Glomerular visceral epithelial cell (primary cell): ENCODE results near the gene FZD10.

Experiments
- DNase-seq: peaks from one replicate; pipeline ENCODE4 v3.0.0-alpha.2; 2016; ENCODE audit errors: extremely low spot score

The FZD10 gene

DNA sequence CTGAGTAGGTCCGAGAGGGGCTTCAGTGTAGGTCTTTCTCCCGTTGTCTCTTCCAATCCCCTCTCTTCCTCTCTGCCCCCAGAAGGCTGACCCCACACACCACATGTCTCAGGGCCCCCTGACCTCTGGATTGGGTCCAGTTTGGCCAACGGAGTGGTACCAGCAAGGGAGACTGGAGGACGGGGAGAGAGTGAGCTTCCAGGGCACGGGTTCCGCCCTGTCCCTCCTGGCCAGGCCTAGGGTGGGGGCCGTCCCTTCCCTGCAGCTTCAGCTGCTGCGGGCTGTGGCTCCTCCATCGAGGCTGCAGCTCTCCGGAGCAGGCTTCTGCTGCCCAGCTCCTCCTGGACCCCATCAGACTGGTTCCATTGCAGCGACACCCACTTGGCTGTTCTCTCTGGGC is 17.4 kb downstream of the FZD10 start:
- no peak for DNase-seq

DNA sequence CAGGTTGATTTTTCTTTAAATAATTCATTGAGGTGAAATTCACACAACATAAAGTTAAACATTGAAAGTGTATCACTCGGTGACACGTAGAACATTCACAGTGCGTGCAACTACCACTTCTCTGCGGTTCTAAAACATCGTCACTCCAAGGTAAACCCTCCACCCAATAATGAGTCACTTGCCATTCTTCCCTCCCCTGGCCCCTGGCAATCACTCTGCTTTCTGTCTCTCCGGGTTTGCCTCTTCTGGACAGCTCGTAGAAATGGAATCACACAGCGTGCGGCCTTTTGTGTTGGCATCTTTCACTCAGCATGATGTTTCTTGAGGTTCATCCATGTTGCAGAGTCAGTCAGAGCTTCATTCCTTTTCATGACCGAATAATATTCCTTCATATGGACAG is 18.9 kb downstream of the FZD10 start:
- no peak for DNase-seq

DNA sequence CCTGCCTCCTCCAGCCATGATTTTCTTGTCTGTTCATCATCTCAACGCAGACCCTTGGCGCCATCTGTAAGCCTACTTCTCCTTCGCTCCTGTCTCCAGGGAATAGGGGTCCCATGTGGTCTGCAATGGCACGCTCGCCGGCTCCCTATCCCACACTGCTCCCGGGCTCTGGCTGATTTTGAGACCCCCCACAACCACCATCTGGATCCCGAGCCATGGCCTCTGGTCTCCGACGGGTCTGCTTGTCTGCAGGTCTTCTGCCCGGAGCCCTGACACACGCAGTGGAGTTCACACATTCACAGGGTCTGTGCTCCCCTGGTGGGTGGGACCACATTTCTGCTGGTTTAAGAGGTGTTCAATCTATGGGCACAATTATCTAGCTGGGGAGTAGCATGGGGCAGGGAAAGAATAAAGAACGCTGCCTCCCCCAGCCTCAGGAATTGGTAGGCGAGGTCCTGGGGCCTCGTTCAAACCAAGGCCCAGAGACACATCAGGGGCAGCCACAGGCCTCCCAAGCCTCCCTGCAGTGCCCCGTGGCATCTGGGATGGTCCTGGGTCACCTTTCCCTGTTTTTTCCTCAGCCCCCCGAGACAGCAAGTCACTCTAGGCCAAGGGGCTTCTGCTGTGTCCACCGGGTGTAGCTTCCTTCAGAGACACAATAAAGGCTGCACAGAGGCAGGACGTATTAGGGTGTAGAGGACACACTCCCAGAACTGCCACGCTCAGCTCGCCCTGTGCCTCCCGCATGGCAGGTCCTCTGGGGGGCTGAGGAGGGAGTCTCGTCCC is 21.5 kb downstream of the FZD10 start:
- DNase-seq = no peak

DNA sequence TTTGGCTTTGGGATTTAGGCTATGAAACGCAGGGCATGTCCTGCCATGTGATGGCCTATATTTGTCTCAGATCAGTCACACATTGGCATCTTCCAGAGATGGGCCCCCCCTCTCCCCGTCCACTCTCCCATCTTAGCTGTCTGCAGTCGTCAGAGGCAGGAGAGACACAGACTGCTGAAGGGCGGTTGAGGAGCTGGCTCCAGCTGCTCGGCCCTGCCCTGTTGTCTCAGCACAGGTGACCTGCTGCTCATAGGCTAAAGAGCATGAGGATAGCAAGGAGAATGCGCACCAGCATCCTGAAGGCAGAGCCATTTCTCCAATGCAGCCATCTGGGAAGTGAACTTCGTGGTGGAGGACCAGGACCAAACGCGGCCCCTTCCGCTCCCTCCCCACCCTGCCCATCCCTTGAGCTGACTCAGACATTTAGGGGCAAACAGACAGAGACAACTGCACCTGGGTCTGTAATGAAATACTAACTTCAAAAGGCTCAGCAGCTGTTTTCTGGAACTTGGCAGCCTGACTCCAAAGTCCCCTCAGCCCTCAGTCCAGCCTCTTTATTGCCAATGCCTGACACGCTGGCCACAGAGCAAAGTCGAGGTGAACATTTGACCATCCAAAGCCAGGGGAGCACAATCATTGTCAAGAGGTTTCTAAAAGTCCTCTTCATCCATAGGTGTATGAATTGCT is 22.3 kb downstream of the FZD10 start:
- no peak for DNase-seq

DNA sequence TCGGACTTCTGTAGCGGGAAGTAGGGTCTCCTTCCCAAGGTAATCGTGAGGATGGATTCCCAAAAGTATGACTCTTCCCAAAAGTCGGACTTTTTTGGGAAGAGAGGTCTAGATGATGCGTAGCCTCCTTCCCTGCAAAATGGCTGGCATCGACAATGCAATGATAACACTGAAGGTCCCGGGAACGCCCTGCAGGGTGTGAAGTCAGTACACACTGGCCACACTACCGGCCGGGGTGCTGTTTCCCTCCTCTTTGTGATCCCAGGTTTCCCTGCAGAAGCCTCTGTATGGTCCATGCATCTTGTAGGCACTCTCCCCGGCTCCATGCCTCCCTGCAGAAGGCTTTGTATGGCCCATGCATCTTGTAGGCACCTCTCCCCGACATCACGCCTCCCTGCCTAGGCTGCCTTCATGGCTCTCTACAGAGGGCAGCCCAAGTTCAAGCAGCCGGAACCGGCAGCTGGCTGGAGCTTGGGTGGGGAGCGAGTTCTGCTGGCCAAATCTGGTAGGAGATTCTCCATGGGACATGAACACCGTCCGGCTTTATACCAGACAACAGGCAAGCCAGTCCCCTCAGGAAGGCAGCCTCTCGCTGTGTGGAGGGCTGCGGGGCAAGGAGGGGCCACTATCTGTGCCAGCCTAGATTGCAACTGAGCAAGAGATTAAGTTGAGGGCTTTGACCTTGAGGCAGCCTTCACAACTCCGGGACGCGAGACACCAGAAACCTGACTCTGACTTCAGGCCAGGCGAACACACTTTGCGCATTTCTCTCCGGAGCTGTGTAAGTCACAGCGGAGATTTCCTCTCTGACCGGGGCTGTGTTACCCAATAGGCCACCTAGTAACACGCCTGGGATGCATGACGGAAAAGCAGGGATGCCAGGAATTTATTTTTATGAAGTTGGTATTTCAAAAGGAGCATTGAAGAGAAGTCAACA is 23.5 kb downstream of the FZD10 start:
- no peak for DNase-seq

DNA sequence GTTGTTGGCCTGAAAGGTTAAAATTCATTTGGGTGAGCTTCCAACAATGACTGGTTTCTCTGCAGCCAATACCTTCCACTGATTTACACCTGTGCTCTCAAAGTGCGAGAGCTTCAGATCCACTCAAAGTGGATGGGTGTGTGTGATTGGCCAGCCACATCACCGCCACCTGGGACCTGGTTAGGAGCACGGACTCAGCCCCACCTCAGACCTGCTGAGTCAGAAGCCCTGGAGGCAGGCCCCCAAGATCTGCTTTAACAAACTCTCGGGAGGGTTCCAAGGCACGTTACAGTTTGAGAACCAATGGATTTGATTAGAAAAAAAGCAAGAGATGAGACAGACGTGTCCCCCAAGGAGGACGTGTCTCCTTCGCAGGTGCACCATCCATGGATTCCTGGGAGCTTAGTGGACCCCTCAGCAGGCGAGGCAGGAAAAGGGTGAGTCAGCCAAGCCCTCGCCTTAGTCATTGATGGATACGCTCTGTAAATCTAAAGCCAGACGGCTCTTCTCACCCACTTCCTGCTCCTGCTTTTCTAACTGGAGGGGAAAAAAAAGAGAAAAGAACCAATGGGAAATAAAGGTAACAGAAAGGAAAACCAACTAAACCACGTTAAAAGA is 24.5 kb downstream of the FZD10 start:
- no peak for DNase-seq

DNA sequence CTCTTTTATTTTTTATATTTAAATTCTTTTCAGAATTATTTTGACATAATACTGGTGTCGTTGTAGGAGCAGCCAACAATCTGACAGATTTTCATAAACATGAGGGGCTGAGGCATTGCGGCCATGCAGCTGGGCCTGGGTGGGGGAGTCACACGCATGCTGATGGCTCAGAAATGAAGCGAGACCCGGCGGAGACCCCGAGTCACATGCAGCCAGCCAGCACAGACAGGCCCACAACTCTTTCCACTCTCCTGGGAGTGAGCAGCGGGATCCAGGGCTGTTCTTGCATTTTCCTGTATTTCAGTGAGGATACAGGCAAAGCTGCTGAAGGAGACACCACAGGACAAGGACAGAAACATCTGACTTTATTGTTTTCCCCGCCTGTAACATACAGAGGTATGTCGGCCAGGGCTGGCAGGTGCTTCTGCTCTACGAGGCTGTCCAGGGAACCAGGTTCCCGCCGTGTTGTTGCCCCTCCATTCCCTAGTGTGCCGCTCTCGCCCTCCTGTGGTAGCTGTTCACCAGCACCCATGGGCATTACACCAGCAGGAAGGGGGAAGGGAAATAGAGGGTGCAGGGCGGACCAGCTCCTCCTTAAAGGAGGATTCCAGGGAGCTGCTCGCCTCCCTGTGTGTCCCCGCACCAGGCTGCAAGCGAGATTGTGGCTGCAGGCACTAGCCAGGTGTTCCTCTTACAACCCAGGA is 30.5 kb downstream of the FZD10 start:
- no peak for DNase-seq

DNA sequence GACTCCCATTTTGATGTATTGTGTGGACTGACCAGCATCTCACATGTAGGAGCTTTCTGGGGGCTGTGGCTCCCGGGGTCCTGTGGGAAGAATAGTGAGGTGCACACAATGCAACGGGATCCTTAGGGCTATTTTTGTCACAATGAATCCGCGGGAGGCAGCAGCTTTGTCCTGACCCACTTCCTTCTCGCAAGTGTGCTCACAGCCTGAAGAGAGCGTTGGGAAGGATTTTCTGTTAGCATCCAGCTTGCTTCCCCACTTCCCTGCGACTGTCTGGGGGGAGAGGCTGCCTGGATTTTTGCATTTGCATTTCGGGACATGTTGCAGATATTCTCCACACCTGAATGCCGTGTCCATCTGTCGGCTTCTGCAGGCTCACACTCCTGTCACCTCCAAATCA is 31.9 kb downstream of the FZD10 start:
- no peak for DNase-seq

DNA sequence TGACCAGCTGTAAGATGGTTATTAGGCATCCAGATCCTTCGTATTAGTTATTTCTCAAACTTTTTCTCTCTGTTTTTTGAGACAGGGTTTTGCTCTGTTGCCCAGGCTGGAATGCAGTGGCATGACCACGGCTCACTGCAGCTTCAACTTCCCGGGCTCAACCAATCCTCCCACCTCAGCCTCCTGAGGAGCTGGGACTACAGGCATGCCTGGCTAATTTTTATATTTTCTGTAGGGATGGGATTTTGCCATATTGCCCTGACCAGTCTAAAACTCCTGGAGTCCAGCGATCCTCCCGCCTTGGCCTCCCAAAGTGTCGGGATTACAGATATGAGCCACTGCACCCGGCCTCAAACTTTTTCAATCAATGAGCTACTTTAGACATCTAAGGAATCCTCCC is 33.1 kb downstream of the FZD10 start:
- DNase-seq = no peak

DNA sequence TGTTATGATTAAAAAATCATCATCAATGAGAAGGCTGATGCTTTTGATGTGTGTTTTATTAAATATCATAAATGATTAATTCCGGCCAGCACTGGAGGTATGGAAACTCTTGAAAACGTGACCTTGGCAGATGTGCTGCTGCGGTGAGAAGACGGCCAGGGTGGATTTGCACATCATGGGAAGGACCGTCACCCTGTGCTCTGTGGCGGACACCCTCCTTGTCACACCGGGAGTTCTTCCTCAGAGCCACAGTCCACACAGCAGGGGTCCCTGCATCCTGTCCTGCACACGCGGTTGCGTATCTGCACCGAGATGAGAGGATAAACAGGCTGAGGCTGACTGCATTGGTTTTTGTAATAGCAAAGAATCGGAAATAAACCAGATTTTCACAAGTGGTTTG is 33.5 kb downstream of the FZD10 start:
- no peak for DNase-seq

DNA sequence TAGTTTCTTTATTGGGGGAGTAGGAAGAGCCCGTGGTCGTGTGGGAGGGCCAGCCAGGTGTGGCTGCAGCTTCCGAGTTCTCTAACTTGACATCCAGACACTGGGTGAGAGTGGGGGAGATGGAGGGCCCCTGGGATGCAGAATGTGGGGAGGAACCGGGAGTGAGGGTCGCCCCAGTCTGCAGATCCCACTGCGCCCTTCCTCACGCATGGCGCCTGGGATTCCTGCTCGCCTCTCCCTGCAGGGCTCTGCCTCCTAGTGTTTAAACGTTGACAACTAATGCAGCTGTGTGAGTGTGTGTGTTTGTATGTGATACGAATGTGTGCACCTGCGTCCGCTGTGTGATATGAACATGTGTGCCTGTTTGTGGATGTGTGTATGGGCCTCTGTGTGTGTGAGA is 34.6 kb downstream of the FZD10 start:
- DNase-seq = no peak

DNA sequence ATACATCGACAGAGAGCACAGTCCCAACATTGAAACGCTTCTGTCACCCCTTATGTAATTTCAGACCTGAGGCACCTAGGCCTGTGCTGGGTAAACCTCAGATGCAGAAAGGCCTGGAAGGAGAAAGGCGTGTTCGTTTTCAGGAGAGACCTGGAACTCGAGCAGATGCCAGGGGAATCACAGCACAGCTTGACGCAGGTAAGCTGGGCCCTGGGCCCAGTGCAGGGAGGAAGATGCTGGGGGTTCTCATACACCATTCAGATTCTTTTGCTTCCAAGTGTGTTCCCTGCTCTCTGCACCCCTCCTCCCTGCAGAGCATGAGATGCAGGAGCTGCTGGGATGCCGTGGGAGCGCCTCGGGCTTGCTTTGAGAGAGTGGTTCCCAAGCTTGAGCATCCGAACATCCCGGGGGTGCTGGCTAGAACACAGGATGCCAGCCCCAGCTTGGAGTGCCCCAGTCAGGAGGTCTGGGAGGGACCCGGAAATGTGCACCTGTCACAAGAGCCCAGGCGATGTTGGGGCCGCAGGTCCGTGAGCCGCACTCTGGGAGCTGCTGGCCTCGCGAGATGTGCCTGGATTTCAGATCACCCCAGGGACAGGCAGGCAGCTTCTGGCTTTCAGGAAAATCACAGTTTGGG is 35.9 kb downstream of the FZD10 start:
- DNase-seq = no peak

DNA sequence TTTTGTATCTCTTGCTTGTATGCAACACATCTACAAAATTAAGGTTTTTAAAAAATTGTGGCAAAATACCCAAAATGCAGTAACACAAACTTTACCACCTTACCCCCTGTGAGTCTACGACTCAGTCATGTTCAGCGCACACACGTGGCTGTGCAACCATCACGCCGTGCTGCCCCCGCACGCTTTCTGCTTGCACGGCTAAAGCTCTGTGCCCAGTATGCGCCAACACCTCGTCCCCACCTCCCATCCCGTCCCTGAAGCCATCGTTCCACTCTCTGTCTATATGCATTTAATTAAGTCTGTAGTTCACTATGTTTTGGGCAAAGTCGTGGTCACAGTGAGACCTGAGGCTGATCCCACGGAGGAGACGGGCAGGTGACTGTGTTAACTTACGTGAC is 36.4 kb downstream of the FZD10 start:
- DNase-seq = no peak

DNA sequence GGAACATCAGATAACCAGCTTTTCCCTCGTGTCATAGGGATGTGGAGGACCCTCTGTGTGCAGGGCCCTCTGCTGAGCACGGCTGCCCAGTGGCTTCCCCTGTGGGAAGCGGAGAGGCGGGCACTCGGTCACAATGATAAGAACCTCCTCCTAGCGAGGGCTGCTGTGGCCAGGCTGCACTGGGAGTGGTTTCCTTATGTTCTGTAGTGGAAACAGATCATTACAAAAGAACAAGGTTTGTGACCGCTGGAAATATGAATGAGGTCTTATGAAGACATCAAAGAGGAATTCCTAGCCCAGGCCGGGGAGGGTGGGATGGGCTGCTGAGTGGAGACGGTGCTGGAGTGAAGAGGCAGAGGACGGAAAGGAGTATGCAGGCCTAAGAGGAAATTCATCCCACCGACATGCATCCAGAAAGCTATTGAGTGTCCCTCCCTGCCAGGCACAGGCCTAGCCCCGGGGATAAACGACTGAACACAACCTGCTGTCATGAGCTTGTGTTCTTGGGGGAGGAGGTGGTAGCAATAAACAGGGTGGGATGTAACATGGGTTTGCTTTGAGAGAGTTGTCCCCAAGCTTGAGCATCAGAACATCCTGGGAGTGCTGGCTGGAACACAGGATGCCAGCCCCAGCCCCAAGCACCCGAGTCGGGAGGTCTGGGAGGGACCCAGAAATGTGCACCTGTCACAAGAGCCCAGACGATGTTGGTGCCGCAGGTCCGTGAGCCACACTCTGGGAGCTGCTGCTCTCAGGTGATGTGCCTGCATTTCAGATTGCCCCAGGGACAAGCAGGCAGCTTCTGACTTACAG is 37.5 kb downstream of the FZD10 start:
- no peak for DNase-seq

DNA sequence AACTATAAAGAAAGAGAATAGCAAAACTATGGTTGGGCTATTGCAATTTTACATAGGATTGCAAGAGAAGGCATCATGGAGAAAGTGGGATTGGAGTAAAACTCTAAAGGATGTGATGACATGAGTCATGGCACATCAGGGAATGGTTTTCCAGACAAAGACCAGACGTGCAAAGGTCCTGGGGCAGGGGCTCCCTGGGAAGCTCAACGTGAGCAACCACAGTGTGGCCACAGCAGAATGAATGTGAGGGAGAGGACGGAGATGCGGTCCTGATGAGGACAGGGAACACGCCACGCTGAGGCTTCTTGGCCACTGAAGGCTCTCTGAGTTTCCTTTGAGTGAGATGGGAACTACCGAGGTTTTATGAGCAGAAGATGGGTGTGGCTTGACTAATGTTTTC is 38.2 kb downstream of the FZD10 start:
- no peak for DNase-seq

DNA sequence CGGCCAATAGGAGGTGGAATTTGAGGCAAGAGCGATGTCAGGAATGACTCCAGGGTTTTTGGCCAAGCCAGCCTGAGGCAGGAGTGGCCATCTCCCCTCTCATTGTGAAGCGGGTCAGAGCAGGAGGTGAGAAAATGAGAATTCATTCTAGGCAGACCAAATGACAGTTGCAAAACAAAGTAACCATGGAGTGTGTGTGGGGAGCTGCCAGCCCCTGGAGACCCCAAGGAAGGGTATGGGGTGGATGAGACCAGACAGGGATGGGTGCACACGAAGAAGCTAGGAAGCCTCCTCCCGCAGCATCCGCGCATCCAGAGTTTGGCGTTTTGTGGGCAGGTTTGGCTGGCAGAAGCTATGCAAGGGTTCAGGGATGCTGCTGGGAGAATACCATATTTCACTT is 38.8 kb downstream of the FZD10 start:
- DNase-seq = no peak

DNA sequence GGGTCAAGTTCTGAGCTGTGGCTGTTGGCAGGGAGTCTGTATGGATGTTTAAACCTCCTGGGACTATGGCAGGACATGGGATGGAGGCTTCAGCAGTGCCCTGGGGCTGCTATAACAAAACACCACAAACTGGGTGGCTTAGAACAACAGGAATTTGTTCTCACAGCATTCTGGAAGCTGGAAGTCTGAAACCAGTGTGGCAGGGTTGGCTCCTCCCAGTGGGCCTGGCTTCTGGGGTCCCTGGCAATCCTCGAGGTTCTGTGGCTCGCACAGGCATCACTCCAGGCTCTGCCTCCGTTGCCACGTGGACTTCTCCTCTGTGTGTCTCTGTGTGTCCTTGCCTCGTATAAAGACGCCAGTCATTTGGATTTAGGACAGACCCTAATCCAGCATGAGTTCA is 39.9 kb downstream of the FZD10 start:
- DNase-seq = no peak

DNA sequence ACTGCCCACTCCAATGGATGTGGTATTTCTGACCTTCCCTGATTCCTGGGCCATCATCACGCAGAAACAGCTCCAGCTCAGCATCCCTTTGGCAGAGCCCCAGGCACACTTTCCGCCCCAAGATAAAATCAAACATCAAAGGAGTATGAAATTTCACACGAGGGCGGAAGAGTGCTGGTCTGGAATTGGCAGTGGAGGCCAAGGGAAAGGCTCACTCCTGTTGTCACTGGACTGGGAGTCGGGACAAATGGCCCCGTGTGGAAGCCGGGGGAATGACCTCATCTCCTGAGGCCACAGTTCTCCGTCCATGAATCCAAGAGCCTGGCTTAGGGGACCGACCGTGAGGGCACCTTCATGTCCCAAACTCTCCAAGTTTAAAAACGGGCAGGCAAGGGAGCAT is 40.9 kb downstream of the FZD10 start:
- no peak for DNase-seq

DNA sequence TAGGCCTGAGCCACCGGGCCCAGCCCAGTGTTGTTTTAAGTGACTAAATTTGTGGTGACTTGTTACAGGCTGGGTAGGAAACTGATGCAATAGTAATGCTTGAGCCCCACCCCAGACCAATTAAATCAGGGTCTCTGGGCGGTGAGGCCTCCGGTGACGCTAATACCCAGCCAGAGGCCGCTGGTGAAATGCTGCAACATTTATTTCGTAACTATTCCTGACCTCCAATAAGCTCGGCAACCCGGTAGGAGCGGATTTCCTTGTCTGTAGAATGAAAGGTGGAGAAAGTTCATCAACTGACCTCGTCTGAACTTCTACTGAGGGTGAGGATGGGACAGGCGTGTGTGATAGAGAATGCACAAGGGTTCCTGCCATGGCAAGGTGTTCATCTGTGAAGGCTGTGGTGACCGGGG is 42.3 kb downstream of the FZD10 start:
- no peak for DNase-seq

DNA sequence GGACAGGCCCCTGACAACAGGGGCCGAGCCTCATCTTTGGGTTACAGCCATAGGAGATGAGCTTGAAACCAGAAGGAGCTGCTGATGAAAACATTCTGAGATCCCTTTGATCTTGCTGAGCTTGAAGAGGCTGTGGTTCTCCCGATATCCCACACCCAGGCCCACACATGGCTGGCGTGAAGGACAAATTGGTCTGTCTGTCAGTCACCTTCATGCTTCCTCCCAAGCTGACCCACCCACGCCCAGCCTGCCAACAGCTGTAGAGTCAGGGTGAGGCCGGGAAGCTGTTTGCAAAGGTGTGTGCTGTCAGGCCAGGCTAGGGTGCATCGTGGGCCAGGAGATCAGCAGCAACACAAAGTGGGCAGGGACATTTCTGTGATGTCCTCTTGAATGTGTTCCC is 43.2 kb downstream of the FZD10 start:
- no peak for DNase-seq
